ENCODE results near the gene FGF14.
A peak's percentile ranks its signal among the peaks of the same experiment; 100 is the strongest.
"Not testable (repeated sequence)": the region's sequence is repeated elsewhere in the genome, so short reads cannot be mapped to it uniquely, and the experiment has no call there.

Gene FGF14

DNA sequence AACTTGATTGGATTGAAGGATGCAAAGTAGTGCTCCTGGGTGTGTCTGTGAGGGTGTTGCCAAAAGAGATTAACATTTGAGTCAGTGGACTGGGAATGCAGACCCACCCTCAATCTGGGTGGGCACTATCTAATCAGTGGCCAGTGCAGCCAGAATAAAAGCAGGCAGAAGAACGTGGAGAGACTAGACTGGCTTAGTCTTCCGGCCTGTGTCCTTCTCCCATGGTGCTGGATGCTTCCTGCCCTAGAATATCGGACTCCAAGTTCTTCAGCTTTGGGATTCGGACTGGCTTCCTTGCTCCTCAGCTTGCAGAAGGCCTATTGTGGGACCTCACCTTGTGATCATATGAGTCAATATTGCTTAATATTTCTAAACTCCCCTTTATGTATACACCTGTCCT lies 564.1 kb downstream of the FGF14 start:
- DNase-seq: not testable (repeated sequence)

- no peak for DNase-seq
Measured at GRCh38 chr13:101837288-101837687, 564.6 kb downstream of the FGF14 start.

DNA sequence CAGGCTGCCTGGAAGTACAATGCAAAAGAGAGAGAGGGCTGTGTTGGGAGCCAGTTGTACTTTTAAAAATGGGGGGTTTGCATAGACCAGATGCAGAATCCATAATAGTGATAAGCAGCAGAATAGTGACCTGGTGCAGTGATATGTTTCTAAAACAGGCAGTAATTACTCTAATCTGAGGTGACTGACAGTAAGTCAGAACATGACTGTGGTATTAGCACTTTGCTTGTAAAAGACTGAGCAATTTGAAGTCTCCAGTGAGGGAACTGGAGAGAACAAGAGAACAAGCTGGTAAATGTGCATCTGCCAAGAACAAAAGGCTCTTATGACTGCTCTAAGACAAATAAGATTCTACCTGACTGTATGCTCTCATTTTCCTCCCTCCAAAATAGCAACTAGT lies 565.9 kb downstream of the FGF14 start:
- no peak for DNase-seq

- no peak for DNase-seq
Measured at GRCh38 chr13:101833671-101834070, 568.2 kb downstream of the FGF14 start.

DNA sequence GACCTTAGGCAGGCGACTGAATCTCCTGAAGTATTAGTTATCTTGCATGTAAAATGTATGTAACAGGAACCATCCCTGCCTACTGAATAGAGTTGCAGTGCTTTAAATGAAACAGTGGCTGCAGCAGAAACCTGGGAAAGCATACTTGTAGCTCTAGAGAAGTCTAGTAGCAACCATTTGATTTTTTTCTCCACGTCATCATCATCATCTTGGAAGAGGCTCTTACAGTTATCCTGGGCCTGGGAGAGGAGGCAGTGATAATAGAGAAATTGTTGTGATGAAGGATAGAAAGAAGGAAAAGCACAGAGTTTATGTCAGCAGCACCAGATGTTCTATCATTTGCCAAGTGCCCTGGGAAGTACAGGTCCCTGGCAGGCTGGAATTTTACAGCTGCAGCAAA lies 571.8 kb downstream of the FGF14 start:
- no peak for DNase-seq

DNA sequence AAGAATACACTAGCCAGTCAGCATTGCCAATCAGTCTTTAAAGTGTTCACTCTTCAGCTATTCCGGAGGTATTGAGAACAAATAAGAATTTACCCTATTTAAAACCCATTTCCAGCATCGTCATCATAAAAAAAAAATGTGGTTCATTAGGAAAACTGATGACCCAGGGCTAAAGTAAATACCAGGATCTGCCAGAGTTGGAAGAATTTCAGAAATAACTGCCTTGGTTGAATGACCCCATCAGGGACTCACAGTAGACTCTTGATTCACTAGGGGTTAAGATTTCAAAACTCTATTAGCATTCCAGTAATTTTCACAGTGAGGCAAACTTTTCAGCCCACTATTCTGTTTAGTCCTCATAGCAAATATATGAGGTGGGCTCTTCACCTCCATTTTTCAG lies 572.4 kb downstream of the FGF14 start:
- DNase-seq: no peak

GRCh38 chr13:101828119-101828518 lies 573.7 kb downstream of the FGF14 start:
- no peak for DNase-seq

GRCh38 chr13:101817898-101818297 lies 584.0 kb downstream of the FGF14 start:
- no peak for DNase-seq

DNA sequence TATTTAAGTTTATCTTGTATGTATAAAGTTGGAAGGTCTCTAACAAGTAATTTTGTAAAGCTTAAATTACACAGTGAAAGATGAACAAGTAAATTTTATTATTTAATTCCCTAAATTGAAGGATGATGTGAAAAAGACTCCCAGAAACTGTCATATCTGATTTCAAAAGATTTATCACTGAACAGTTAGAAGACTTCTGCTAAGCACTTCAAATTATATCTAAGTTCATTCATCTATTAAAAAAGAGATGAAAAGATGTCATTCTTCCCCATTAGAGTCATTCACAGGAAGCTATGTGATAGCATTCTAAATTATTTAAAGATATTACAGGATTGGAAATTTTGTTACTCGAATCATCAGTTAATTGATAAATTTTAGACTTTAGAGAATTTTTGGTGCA lies 590.0 kb downstream of the FGF14 start:
- no peak for DNase-seq

DNA sequence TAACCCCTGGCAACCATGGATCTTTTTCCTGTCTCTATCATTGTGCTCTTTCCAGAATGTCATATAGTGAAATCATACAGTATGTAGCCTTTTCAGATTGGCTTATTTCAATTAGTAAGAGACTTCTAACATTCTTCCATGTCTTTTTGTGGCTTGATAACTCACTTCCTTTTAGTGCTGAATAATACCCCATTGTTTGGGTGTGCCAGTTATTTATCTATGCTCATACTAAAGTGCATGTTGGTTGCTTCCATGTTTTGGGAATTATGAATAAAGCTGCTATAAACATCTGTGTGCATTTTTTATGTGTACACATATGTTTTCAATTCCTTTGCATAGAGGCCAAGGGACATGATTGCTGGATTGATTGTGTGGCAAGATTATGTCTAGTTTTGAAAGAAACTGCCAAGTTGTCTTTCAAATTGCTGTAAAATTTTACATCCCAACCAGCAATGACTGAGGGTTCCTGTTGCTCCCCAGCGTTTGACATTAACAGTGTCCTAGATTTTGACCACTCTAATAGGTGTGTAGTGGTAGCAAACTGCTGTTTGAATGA lies 590.5 kb downstream of the FGF14 start:
- no peak for DNase-seq

DNA sequence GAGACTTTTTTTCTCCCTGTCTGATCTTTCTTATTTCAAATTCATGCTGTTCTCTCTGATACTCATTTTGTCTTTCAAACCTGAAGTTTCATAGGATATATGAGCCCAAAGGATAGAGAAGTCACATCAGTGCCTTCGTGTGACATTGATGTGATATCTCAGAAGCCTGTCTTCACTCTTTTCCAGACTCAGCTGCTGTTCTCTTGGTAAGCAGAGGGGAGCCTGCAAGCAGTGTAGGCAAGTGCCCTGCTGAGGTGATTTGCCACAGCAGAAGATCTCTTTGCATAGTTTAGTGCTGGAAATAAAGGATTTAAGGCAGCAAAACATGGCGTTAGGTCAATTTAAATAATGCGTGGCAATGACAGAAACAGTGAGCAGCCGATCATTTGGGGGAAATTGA lies 602.7 kb downstream of the FGF14 start:
- DNase-seq: no peak

DNA sequence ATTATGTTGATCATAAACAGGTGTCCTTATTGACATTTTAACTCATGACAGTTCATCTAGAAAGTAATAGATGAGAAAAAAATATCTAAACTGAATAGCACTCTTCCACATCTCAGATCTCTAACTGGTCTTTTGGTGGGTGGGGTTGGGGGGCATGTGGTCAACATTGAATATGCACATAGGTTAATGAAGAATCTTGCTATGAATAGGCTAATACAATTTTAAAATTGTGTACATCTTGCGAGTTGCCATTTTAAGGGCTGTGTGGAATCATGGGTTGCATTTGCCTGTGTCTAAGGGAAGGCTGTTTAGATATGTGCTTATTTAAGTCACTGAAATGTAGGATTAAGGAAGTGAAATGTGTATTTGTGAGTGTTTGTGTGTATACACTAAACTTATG lies 603.4 kb downstream of the FGF14 start:
- no peak for DNase-seq

- DNase-seq: no peak
Measured at GRCh38 chr13:101795460-101795859, 606.4 kb downstream of the FGF14 start.

GRCh38 chr13:101795025-101795424 lies 606.8 kb downstream of the FGF14 start:
- DNase-seq: no peak

DNA sequence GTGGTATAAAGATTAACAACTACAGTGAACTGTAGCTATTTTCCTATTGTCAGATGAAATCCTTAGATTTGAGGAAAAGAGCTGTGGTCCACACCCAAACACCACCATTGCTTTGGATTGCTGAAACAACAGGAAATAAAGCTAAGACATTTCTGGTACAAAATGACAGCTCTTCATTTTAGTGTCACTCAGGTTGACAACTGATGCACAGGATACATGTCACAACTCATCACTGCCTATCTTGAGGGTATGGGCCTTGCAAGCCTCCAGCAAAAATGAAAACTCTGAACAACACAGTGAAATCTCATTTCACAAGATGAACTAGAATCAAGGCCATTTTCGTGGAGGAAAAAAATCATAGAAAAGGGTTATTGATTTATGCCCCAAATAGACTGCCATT lies 609.7 kb downstream of the FGF14 start:
- no peak for DNase-seq

DNA sequence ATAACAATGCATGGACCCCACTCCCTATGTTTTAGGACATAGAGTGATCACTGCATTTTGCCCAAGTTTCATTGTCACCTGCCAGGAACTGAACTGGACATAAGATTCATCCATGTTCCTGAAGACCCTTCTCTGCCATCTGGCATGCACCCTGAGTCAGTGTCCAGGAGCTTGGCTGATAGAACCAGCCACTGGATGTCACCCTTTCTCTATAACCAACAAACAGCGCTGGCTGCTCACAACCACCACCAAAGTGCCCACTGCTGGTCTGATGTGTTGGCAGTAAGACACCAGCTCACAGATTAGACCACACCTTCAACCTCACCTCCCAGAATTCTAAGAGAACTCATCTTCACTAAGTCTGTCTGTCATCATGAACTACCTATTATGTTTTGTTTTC lies 616.0 kb downstream of the FGF14 start:
- DNase-seq: peak; percentile 46

- DNase-seq: no peak
Measured at GRCh38 chr13:101784313-101784712, 617.5 kb downstream of the FGF14 start.

DNA sequence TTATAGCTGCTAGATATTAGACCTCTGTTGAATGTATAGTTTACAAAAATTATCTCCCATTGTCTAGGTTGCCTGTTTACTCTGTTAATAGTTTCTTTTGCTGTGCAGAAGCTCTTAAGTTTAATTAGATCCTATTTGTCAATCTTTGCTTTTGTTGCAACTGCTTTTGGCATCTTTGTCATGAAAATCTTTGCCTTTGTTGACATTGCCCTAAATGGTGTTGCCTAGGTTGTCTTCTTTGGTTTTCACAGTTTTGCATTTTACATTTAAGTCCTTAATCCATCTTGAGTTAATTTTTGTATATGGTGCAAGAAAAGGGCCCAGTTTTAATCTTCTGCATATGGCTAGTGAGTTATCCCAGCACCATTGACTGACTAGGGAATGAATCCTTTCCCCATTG lies 618.3 kb downstream of the FGF14 start:
- no peak for DNase-seq

- DNase-seq: peak; percentile 9
Measured at GRCh38 chr13:101780211-101780610, 621.6 kb downstream of the FGF14 start.

DNA sequence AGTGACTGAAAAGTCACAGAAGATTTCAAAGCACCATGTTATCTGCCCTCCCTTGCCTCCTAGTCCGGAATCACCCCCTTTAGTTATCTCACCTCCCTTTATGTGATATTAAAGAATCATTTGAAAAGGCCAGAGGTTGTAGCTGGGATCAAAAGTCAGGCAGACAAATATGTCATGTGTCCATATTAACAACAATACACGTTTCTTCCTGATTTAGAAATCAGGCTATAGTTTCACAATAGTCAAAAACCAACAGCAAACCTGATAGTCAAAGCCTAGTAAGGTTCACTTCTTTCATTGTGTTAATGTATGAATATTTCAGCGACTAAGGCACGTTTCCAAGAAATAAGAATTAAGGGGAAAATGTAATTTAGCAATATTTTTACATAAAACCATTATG lies 622.7 kb downstream of the FGF14 start:
- DNase-seq: no peak

- no peak for DNase-seq
Measured at GRCh38 chr13:101775267-101775666, 626.6 kb downstream of the FGF14 start.

- DNase-seq: no peak
Measured at GRCh38 chr13:101774393-101774792, 627.5 kb downstream of the FGF14 start.

GRCh38 chr13:101773062-101773461 lies 628.8 kb downstream of the FGF14 start:
- no peak for DNase-seq

DNA sequence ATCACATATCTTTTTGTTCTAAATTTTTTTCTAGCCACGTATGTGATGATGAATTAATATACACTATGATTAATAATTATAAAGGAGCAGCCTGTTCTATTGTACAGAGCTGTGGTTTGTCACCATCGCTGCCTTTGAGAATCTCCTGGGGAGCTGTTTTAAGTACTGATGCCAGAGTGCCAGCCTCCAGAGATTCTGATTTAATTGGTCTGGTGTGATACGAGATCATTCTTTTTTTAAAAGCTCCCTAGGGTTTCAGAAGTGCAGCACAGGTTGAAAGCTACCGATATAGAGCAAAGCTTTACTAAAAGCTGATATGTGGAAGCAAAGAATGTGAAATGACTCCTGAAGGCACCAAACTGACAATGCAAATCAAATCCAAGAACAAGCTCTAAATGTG lies 634.7 kb downstream of the FGF14 start:
- peak; percentile 82 for DNase-seq

DNA sequence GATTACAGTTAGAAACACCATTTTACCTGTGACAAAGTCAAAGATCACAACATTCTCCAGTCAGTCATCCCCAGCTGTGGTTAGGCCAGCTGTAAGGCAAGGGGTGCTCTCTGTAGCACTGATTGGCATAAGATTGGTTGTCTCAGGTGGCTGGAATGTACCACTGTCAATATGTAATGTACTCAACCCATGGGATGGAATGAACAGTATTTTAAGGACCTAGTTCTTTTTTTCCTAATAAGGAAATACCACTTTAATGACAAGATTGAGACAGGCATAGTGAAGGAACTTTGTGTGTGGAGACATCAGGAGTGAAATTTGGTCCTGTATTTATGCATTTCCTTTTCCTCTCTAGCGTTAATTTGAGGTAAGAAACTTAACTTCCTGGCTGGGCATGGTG lies 638.7 kb downstream of the FGF14 start:
- DNase-seq: no peak

Data from NCI-H2171 treated with DMSO at 0.1 percent for 48 hours (cell line).